MM.1S (cell line): Measurements from ENCODE around the gene CSRP1.

ENCODE experiments used
- DNase-seq: peaks from one replicate; pipeline ENCODE4 v3.0.0-alpha.2; 2015
- H2AFZ ChIP-seq: fragments of 300-600 bp; sonication (generic); 2 replicates; pipeline ENCODE4 v1.6.0; 2016; ENCODE audit warnings: antibody characterized with exemption, low read length
- H3F3A ChIP-seq: fragments of 300-600 bp; sonication (generic); 2 replicates; pipeline ENCODE4 v1.6.1; 2016; ENCODE audit warnings: mild to moderate bottlenecking, antibody characterized with exemption, low read length, moderate library complexity, mixed read lengths; ENCODE audit not compliant: insufficient read depth
- H3K27ac ChIP-seq: fragments of 300-600 bp; sonication (generic); 2 replicates; pipeline ENCODE4 v1.5.1; 2016; ENCODE audit warnings: mild to moderate bottlenecking, low read length
- H3K27me3 ChIP-seq: fragments of 300-600 bp; sonication (generic); replicated peaks from 2 replicates; pipeline ENCODE4 v1.6.0; 2016; ENCODE audit warnings: low read length; ENCODE audit not compliant: insufficient read depth
- H3K36me3 ChIP-seq: fragments of 300-600 bp; sonication (generic); replicated peaks from 2 replicates; pipeline ENCODE4 v1.6.1; 2016; ENCODE audit warnings: mild to moderate bottlenecking, low read length, mixed read lengths; ENCODE audit not compliant: insufficient read depth
- H3K4me1 ChIP-seq: fragments of 300-600 bp; sonication (generic); 2 replicates; pipeline ENCODE4 v1.6.1; 2016; ENCODE audit warnings: low read length, mixed read lengths
- H3K4me2 ChIP-seq: fragments of 300-600 bp; sonication (generic); 2 replicates; pipeline ENCODE4 v1.6.0; 2016; ENCODE audit warnings: low read depth, low read length
- H3K4me3 ChIP-seq: fragments of 300-600 bp; sonication (generic); 2 replicates; pipeline ENCODE4 v1.5.1; 2016; ENCODE audit warnings: low read length, mixed read lengths
- H3K79me2 ChIP-seq: fragments of 300-600 bp; sonication (generic); 2 replicates; pipeline ENCODE4 v1.6.1; 2016; ENCODE audit warnings: mixed run types, low read length, mixed read lengths
- H3K9ac ChIP-seq: fragments of 300-600 bp; sonication (generic); 2 replicates; pipeline ENCODE4 v1.6.1; 2016; ENCODE audit warnings: low read length, mixed read lengths
- H3K9me2 ChIP-seq: fragments of 300-600 bp; sonication (generic); replicated peaks from 2 replicates; pipeline ENCODE4 v1.6.1; 2016; ENCODE audit warnings: mild to moderate bottlenecking, low read length, mixed read lengths; ENCODE audit not compliant: insufficient read depth
- H3K9me3 ChIP-seq: fragments of 300-600 bp; sonication (generic); replicated peaks from 2 replicates; pipeline ENCODE4 v1.6.1; 2016; ENCODE audit warnings: mild to moderate bottlenecking, low read length, mixed read lengths; ENCODE audit not compliant: insufficient read depth
- H4K20me1 ChIP-seq: fragments of 300-600 bp; sonication (generic); 2 replicates; pipeline ENCODE4 v1.6.1; 2016; ENCODE audit warnings: mild to moderate bottlenecking, low read length, moderate library complexity, mixed read lengths; ENCODE audit not compliant: insufficient read depth
- CTCF ChIP-seq: fragments of 300-600 bp; sonication (generic); IDR thresholded peaks from 2 replicates; pipeline ENCODE4 v1.5.1; 2016; ENCODE audit warnings: antibody characterized with exemption, low read length, mixed read lengths
- EZH2 ChIP-seq: fragments of 300-600 bp; sonication (generic); optimal IDR thresholded peaks from 2 replicates; pipeline ENCODE3; 2017; ENCODE audit warnings: low read depth, mild to moderate bottlenecking, antibody characterized with exemption, low read length, mixed read lengths
- EZH2phosphoT487 ChIP-seq: fragments of 300-600 bp; sonication (generic); IDR thresholded peaks from 2 replicates; pipeline ENCODE4 v1.6.1; 2018; ENCODE audit warnings: antibody characterized with exemption, low read length

The CSRP1 gene

GRCh38 chr1:201515895-201516294 is 9.0 kb upstream of the CSRP1 start:
- no peaks in the 10 kb centered on the region for H3K9me3 ChIP-seq
- TF ChIP-seq EZH2 (no peak), CTCF (no peak), EZH2phosphoT487 (no peak)
- H3K4me3 ChIP-seq = no peak overlapping the region
- DNase-seq = no peak
- no peak overlapping the region for H3K9ac ChIP-seq
- H3K27ac ChIP-seq = no peak overlapping the region
- peaks cover 13% of the 10 kb centered on the region for H3F3A ChIP-seq
- no peaks in the 10 kb centered on the region for H3K27me3 ChIP-seq
- H3K4me2 ChIP-seq = no peak overlapping the region
- H3K4me1 ChIP-seq = peaks cover 15% of the 10 kb centered on the region
- H4K20me1 ChIP-seq = no peaks in the 10 kb centered on the region
- H3K79me2 ChIP-seq = no peaks in the 10 kb centered on the region
- no peaks in the 10 kb centered on the region for H3K36me3 ChIP-seq
- H2AFZ ChIP-seq = no peak overlapping the region
- no peaks in the 10 kb centered on the region for H3K9me2 ChIP-seq

- no peak for DNase-seq
- no peak overlapping the region for H2AFZ ChIP-seq
- no peak overlapping the region for H3K4me2 ChIP-seq
- H3F3A ChIP-seq = peaks cover 13% of the 10 kb centered on the region
- H3K9me2 ChIP-seq = no peaks in the 10 kb centered on the region
- no peak overlapping the region for H3K4me3 ChIP-seq
- H3K79me2 ChIP-seq = no peaks in the 10 kb centered on the region
- no peaks in the 10 kb centered on the region for H3K36me3 ChIP-seq
- no peaks in the 10 kb centered on the region for H3K27me3 ChIP-seq
- TF ChIP-seq EZH2 (no peak), CTCF (no peak), EZH2phosphoT487 (no peak)
- no peaks in the 10 kb centered on the region for H4K20me1 ChIP-seq
- no peaks in the 10 kb centered on the region for H3K9me3 ChIP-seq
- no peak overlapping the region for H3K27ac ChIP-seq
- H3K9ac ChIP-seq = no peak overlapping the region
- H3K4me1 ChIP-seq = peaks cover 15% of the 10 kb centered on the region
Observed at GRCh38 chr1:201515062-201515750, 8.3 kb upstream of the CSRP1 start.

GRCh38 chr1:201514466-201514865 is 7.5 kb upstream of the CSRP1 start:
- Histone ChIP-seq H3K27ac (no peak overlapping the region), H4K20me1 (no peaks in the 10 kb centered on the region), H3K27me3 (no peaks in the 10 kb centered on the region), H3K9ac (no peak overlapping the region), H3K9me2 (no peaks in the 10 kb centered on the region), H3K4me1 (peaks cover 15% of the 10 kb centered on the region), H3F3A (peaks cover 13% of the 10 kb centered on the region), H2AFZ (no peak overlapping the region), H3K9me3 (no peaks in the 10 kb centered on the region), H3K36me3 (no peaks in the 10 kb centered on the region), H3K4me3 (no peak overlapping the region), H3K4me2 (no peak overlapping the region), H3K79me2 (no peaks in the 10 kb centered on the region)
- no peak for DNase-seq
- no peak for TF ChIP-seq EZH2
- no peak for TF ChIP-seq EZH2phosphoT487
- no peak for TF ChIP-seq CTCF
